Measurements from ENCODE around the gene HES5. TPM values are rescaled to one million over a fixed set of nuclear protein-coding genes. Genes with fewer than 3 reads are reported as not detected.

The HES5 gene
- total RNA-seq, 1 experiment from 2014 or later, result 0.84 TPM

DNA sequence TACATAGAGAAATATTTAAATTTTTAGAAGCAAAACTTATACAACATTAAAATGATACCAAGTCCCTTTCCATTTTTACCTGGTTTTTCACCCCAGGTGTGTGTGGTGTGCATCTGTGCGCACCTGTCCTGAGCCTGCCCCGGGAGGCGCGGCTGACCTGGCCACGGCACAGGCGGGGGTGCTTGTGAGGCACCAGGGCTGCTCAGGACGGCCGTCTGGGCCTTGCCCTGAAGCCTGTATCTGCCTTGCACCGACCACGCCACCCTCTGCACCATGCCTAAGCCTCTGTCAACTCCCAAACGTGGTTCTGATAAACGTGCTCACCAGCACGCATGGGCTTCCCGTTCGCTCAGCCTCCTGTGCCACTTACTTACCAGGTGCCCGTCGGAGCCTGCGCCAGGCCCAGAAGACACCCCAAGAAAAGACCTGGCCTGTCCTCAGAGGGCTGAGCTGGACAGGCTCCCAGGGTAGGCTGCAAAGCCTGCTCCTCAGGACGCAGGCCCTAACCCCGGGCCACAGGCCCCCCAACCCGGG, 24.5 kb downstream of the HES5 start:
- TF ChIP-seq EZH2 (IDR thresholded peaks at IDR 0.05; ENCODE audit: low read length, unreplicated experiment) (no peak), EZH2phosphoT487 (IDR thresholded peaks at IDR 0.05; ENCODE audit: borderline replicate concordance, low read length) (no peak), CTCF (conservative IDR thresholded peaks at IDR 0.05; ENCODE audit: low read depth, low read length) (no peak)

GRCh38 chr1:2504949-2505272, 25.2 kb downstream of the HES5 start:
- Histone ChIP-seq H3K27me3 (ENCODE audit: low read length) (no peaks in the 10 kb centered on the region), H3K4me3 (ENCODE audit: low read length) (no peak overlapping the region), H3K4me2 (ENCODE audit: low read length) (no peak overlapping the region), H3K79me2 (ENCODE audit: low read length) (no peaks in the 10 kb centered on the region), H2AFZ (ENCODE audit: low read length) (no peak overlapping the region), H3K27ac (ENCODE audit: low read length) (no peak overlapping the region), H3K9ac (ENCODE audit: low read length) (no peak overlapping the region), H3K4me1 (ENCODE audit: insufficient read depth, low read length) (peaks cover 5% of the 10 kb centered on the region), H4K20me1 (ENCODE audit: low read length) (no peaks in the 10 kb centered on the region), H3K9me2 (replicated peaks; ENCODE audit: low read length) (no peaks in the 10 kb centered on the region), H3F3A (ENCODE audit: low read length, unreplicated experiment) (no peaks in the 10 kb centered on the region), H3K9me3 (ENCODE audit: low read length) (no peaks in the 10 kb centered on the region), H3K36me3 (ENCODE audit: low read depth, low read length) (peaks cover 21% of the 10 kb centered on the region; the same call in 1 of the 2 replicates)
- DNase-seq (no peak), ATAC-seq (no peak)
- no TSS peak for BruUV-seq (replicated peaks)
- CTCF ChIA-PET, result no interaction called here
- intact Hi-C loops (cut with micrococcal nuclease), result no loop called here
- POLR2A ChIA-PET (ENCODE audit: unreplicated experiment), result no interaction called here
- TF ChIP-seq EZH2 (IDR thresholded peaks at IDR 0.05; ENCODE audit: low read length, unreplicated experiment) (no peak), CTCF (conservative IDR thresholded peaks at IDR 0.05; ENCODE audit: low read depth, low read length) (no peak), EZH2phosphoT487 (IDR thresholded peaks at IDR 0.05; ENCODE audit: borderline replicate concordance, low read length) (no peak)

More for the DNA sequence above, 24.5 kb downstream of the HES5 start:
- BruUV-seq (replicated peaks), result no TSS peak
- H3K9me2 ChIP-seq (replicated peaks; ENCODE audit: low read length), result no peaks in the 10 kb centered on the region
- no peaks in the 10 kb centered on the region for H3K4me1 ChIP-seq (ENCODE audit: insufficient read depth, low read length)
- no peaks in the 10 kb centered on the region for H3F3A ChIP-seq (ENCODE audit: low read length, unreplicated experiment)
- ChIA-PET POLR2A (ENCODE audit: unreplicated experiment) (no interaction called here), CTCF (no interaction called here)
- H3K4me2 ChIP-seq (ENCODE audit: low read length), result no peak overlapping the region
- ATAC-seq (peak; percentile 8), DNase-seq (no peak)
- H3K79me2 ChIP-seq (ENCODE audit: low read length), result no peaks in the 10 kb centered on the region
- H3K27me3 ChIP-seq (ENCODE audit: low read length), result no peaks in the 10 kb centered on the region
- H3K4me3 ChIP-seq (ENCODE audit: low read length), result no peak overlapping the region
- no peak overlapping the region for H2AFZ ChIP-seq (ENCODE audit: low read length)
- no peaks in the 10 kb centered on the region for H3K9me3 ChIP-seq (ENCODE audit: low read length)
- H4K20me1 ChIP-seq (ENCODE audit: low read length), result no peaks in the 10 kb centered on the region
- intact Hi-C loops (cut with micrococcal nuclease), result no loop called here
- H3K36me3 ChIP-seq (ENCODE audit: low read depth, low read length), result peaks cover 27% of the 10 kb centered on the region; the same call in 1 of the 2 replicates
- H3K9ac ChIP-seq (ENCODE audit: low read length), result no peak overlapping the region
- H3K27ac ChIP-seq (ENCODE audit: low read length), result no peak overlapping the region

DNA sequence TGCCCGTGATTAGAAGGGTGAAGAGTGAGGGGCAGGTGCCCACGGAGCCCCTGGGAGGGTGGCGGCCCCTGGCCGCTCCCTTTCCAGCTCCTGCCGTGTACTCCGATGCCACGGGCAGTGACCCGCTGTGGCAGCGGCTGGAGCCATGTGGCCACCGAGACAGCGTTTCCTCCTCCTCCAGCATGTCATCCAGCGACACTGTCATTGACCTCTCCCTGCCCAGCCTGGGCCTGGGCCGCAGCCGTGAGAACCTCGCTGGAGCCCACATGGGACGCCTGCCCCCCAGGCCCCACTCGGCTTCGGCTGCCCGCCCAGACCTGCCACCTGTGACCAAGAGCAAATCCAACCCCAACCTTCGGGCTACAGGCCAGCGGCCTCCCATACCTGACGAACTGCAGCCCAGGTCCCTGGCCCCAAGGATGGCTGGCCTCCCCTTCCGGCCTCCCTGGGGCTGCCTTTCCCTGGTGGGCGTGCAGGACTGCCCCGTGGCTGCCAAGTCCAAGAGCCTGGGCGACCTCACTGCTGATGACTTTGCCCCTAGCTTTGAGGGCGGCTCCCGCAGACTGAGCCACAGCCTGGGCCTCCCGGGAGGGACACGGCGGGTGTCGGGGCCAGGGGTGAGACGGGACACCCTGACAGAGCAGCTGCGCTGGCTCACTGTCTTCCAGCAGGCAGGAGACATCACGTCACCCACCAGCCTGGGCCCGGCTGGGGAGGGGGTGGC, 25.7 kb downstream of the HES5 start:
- POLR2A ChIA-PET (ENCODE audit: unreplicated experiment), result no interaction called here
- Histone ChIP-seq H3K9me2 (replicated peaks; ENCODE audit: low read length) (no peaks in the 10 kb centered on the region), H3K4me2 (ENCODE audit: low read length) (no peak overlapping the region), H3K9ac (ENCODE audit: low read length) (no peak overlapping the region), H3K4me1 (ENCODE audit: insufficient read depth, low read length) (peaks cover 8% of the 10 kb centered on the region), H4K20me1 (ENCODE audit: low read length) (no peaks in the 10 kb centered on the region), H3F3A (ENCODE audit: low read length, unreplicated experiment) (no peaks in the 10 kb centered on the region), H3K4me3 (ENCODE audit: low read length) (no peak overlapping the region), H3K27me3 (ENCODE audit: low read length) (no peaks in the 10 kb centered on the region), H3K27ac (ENCODE audit: low read length) (no peak overlapping the region), H2AFZ (ENCODE audit: low read length) (no peak overlapping the region), H3K36me3 (ENCODE audit: low read depth, low read length) (peaks cover 16% of the 10 kb centered on the region; the same call in 1 of the 2 replicates), H3K9me3 (ENCODE audit: low read length) (no peaks in the 10 kb centered on the region), H3K79me2 (ENCODE audit: low read length) (no peaks in the 10 kb centered on the region)
- no TSS peak for BruUV-seq (replicated peaks)
- CTCF ChIA-PET, result no interaction called here
- intact Hi-C loops (cut with micrococcal nuclease), result no loop called here
- ATAC-seq (no peak), DNase-seq (no peak)
- no peak for TF ChIP-seq EZH2phosphoT487 (IDR thresholded peaks at IDR 0.05; ENCODE audit: borderline replicate concordance, low read length)
- no peak for TF ChIP-seq EZH2 (IDR thresholded peaks at IDR 0.05; ENCODE audit: low read length, unreplicated experiment)
- no peak for TF ChIP-seq CTCF (conservative IDR thresholded peaks at IDR 0.05; ENCODE audit: low read depth, low read length)
